ENCODE results near the gene FKBP1A. TPM values are rescaled to one million over a fixed set of nuclear protein-coding genes. Genes with fewer than 3 reads are reported as not detected.

FKBP1A gene
- total and polyA plus RNA-seq, 2 donors (not counting 3 experiments of a cell fraction or from before 2014, with no cell fraction given): 968 to 1,972 TPM

- no peaks in the 10 kb centered on the region for H3K9me3 ChIP-seq (replicated peaks; ENCODE audit: control insufficient read depth, insufficient read depth, low read length)
- dilution Hi-C loops (cut with MboI; ENCODE audit: extremely low pct_ligation_motif_present, low sequenced_read_pairs) (loop anchor here (25.0 kb wide), 1 partner anchor 117 kb away; no protein-coding TSS in a partner anchor), intact Hi-C loops (cut with micrococcal nuclease) (loop anchor here (5.0 kb wide), 1 partner anchor 93 kb away; the partner anchor contains the start of gene RAD21L1)
- no peak for FAIRE-seq
- no peak for TF ChIP-seq FOS (IDR thresholded peaks at IDR 0.05; ENCODE audit: borderline replicate concordance, insufficient read depth, low read length)
- TF ChIP-seq EZH2 (IDR thresholded peaks at IDR 0.05; ENCODE audit: borderline replicate concordance, low read depth, low read length, severe bottlenecking): no peak
- TF ChIP-seq JUN (IDR thresholded peaks at IDR 0.05; ENCODE audit: borderline replicate concordance, insufficient read depth, insufficient read length, low read depth): no peak
- TF ChIP-seq GATA2 (IDR thresholded peaks at IDR 0.05; ENCODE audit: insufficient read depth, insufficient read length, low read depth, low read length): no peak
- TF ChIP-seq POLR2A (IDR thresholded peaks at IDR 0.05; ENCODE audit: low read depth, low read length): no peak
- no peak for TF ChIP-seq POLR2AphosphoS5 (IDR thresholded peaks at IDR 0.05; ENCODE audit: insufficient read depth, low read depth, low read length)
- TF ChIP-seq MYC (IDR thresholded peaks at IDR 0.05; ENCODE audit: low read depth, low read length): no peak
- TF ChIP-seq CTCF (IDR thresholded peaks at IDR 0.05; ENCODE audit: extremely low read depth in 1 of 2, insufficient read depth in 1 of 2, low read depth in 1 of 2, low read length in 2 of 2): no peak
- TF ChIP-seq, protein P1, sequence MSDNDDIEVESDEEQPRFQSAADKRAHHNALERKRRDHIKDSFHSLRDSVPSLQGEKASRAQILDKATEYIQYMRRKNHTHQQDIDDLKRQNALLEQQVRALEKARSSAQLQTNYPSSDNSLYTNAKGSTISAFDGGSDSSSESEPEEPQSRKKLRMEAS (IDR thresholded peaks at IDR 0.05; ENCODE audit: insufficient read depth, insufficient read length): no peak
- H3K9ac ChIP-seq (replicated peaks; ENCODE audit: extremely low read depth, insufficient read depth, low read length): no peak overlapping the region
- H3K79me2 ChIP-seq (ENCODE audit: control insufficient read depth, insufficient read depth, low read length): no peaks in the 10 kb centered on the region
- ChIA-PET POLR2A (no interaction called here), CTCF (interaction anchor here (1.4 kb wide), 1 partner anchor 183 kb away, joined by 5 read pairs; no protein-coding TSS in a partner anchor)
- no peaks in the 10 kb centered on the region for H3K27me3 ChIP-seq (ENCODE audit: control insufficient read depth in 2 of 2, insufficient read depth in 2 of 2, low read length in 2 of 2)
- DNase-seq (ENCODE audit: low read depth, low spot score): no peak
- no peak overlapping the region for H2AFZ ChIP-seq (ENCODE audit: low read depth, low read length)
- H3K4me2 ChIP-seq (ENCODE audit: insufficient read depth, low read length): no peak overlapping the region
- H3K36me3 ChIP-seq (ENCODE audit: control insufficient read depth in 2 of 2, extremely low read depth in 1 of 2, insufficient read depth in 2 of 2, low read length in 2 of 2): no peaks in the 10 kb centered on the region
- no peaks in the 10 kb centered on the region for H3K9me1 ChIP-seq (replicated peaks; ENCODE audit: control insufficient read depth, extremely low read depth, insufficient read depth, low read length)
- H3K27ac ChIP-seq (ENCODE audit: insufficient read depth, low read depth, low read length): no peak overlapping the region
- no peaks in the 10 kb centered on the region for H4K20me1 ChIP-seq (replicated peaks; ENCODE audit: control insufficient read depth, extremely low read depth, insufficient read depth, low read length)
- BruUV-seq (replicated peaks): no TSS peak
- no peak overlapping the region for H3K4me3 ChIP-seq (replicated peaks in 1 of 3; ENCODE audit: insufficient read depth in 1 of 3, low read depth in 1 of 3, low read length in 3 of 3)
- peaks cover 32% of the 10 kb centered on the region for H3K4me1 ChIP-seq (ENCODE audit: control insufficient read depth, extremely low read depth, insufficient read depth, low read length)
Measured at GRCh38 chr20:1320016-1320415, 72.8 kb downstream of the FKBP1A start.

All from endothelial cell of umbilical vein (primary cell).